GM12892 (cell line): Measurements from ENCODE around the gene SP110.

ENCODE experiments used
- DNase-seq: peaks from one replicate; pipeline ENCODE4 v3.0.0; 2011; ENCODE audit not compliant: insufficient read length
- FAIRE-seq: peaks from 2 replicates; lab custom pipeline; 2011; peaks lifted over from hg19 to GRCh38; lab: Jason Lieb, UNC
- POLR2A ChIP-seq: IDR thresholded peaks from 2 replicates; pipeline ENCODE4 v1.6.1; 2011; ENCODE audit warnings: low read depth, low read length, control low read depth
- POLR2AphosphoS5 ChIP-seq: IDR thresholded peaks from 2 replicates; pipeline ENCODE4 v1.6.1; 2011; ENCODE audit warnings: low read depth, low read length, control low read depth
- TAF1 ChIP-seq: IDR thresholded peaks from 2 replicates; pipeline ENCODE4 v1.6.1; 2011; ENCODE audit warnings: low read depth, mild to moderate bottlenecking, control low read depth, low read length, borderline replicate concordance

SP110 gene

GRCh38 chr2:230184727-230185578 is 34.8 kb downstream of the SP110 start:
- DNase-seq (no peak), FAIRE-seq (no peak)
- TF ChIP-seq POLR2AphosphoS5: no peak
- TF ChIP-seq TAF1: no peak
- no peak for TF ChIP-seq POLR2A

DNA sequence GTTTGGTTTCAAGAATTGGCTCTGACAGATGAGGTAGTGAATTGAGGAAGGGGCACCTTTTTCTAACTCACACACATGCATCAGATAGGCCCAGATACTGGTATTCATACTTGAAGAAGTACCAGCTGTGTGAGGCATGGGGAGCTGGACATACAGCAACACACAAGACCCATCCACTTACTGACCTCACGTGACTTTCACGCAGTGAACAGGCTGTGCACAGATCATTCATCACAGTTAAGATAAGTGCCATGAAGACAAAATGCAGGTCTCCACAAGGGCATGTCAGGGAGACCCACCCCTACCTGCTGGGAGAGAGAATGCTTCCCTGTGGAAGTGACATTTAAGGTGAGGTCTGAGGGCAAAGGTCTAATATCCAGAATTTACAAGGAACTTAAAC is 38.6 kb downstream of the SP110 start:
- FAIRE-seq (no peak), DNase-seq (no peak)
- TF ChIP-seq TAF1 (no peak), POLR2A (no peak)

DNA sequence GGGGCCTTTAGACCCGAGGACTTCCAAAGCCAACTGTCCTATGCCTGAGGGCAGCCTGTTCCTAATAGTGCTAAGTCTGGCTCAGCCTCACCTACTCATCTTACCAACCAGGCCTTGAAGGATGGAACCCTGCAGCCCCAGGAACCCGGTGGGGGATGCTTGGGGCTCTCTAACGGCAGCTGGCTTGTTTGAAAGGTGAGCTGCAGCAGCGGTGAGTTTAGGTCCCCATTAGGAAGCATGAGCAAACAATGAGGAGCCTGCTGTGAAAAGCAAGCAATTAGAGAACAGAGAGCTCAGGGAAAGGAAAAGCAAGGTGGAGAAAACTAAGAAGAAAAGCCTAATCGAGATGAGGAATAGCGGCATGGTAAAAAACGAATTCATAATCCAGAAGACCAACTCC is 39.9 kb downstream of the SP110 start:
- DNase-seq: no peak
- no peak for TF ChIP-seq POLR2AphosphoS5
- TF ChIP-seq TAF1: no peak
- TF ChIP-seq POLR2A: no peak
- FAIRE-seq: no peak

DNA sequence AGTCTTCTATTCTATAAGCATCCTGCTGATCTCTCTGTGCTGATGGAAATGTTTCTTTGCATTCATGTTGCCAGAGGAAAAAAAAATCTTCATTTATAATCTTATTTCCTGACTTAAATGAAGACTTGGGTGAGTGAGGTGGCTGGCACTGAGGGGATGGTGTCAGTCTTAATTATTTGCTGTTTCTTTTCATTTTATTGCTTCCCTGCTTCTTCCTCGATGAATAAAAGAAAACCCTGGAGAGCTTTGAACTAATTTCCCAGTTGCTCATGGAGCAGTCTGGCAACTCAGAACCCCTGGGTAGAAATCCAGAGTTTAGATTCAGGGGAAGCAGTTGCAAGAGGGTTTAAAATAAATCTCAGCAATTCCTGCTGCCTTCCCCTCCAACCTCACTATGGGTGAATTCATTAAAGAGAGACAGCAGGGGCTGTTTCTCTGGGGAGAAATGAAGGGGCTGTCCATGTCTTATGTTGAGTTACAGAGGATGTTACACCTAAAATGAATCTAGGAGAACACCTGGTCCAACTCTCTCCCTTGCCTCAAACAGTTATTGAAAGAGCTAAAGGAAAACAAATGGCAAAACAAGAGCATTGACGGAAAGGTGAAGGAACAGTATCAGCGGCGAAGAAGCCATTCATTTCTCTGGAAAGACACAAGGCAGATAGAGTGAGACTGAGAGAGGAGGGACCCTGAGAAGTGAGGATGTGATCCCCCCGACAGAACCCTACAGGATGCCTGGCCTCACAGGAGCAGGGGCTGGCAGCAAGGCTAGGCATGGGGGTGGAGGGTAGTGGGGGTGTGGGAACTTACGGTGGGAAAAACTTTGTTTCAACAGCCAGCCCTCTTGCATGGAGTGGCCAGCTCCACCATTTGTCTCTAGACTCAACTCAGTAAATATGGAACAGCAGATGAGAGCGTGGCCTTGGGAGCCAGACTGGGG is 41.0 kb downstream of the SP110 start:
- DNase-seq (no peak), FAIRE-seq (no peak)
- TF ChIP-seq TAF1 (no peak), POLR2A (no peak), POLR2AphosphoS5 (no peak)

DNA sequence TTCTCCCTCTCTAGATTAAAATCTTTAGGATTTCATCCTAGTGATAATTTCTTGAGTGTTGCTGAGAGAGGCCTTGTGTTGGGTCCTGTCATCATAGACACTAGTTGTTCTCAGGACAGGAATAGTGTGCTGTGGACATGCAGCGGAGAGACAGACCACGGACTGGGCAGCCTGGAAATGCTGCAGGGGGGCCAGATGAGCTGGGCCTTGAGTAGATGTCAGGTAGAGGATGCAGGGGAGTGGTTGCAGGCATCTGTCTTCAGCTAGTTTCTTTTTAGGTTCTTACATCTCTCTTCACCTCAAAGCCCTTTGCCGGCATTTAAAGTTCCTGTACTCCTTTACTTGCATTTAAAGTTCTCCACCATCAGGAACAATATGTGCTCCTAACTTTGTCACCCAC is 42.8 kb downstream of the SP110 start:
- TF ChIP-seq TAF1 (no peak), POLR2A (no peak), POLR2AphosphoS5 (no peak)
- FAIRE-seq (no peak), DNase-seq (no peak)

DNA sequence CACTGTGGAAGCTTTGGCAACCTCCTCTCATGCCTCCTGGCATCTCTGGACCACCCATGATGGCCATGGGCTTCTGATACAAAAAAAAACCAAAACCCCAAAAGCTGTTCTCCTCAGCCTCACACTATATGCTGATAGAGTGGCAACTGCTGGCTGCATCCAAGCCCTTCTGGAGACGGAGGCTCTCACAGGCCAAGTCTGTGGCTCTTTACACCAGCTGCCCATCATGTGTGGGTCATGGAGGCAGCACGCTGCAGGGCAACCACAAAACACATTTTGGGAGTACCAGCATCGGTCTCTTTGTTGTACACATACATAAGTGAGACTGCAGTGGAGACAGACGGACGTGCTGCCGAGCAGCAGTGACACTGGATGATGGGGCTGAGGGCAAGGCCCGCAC is 45.3 kb downstream of the SP110 start:
- TF ChIP-seq POLR2AphosphoS5: no peak
- no peak for TF ChIP-seq POLR2A
- no peak for TF ChIP-seq TAF1
- FAIRE-seq (no peak), DNase-seq (no peak)

GRCh38 chr2:230172852-230173251 is 46.9 kb downstream of the SP110 start:
- no peak for TF ChIP-seq POLR2A
- TF ChIP-seq TAF1: no peak
- no peak for TF ChIP-seq POLR2AphosphoS5
- DNase-seq (no peak), FAIRE-seq (no peak)

- DNase-seq: no peak
- TF ChIP-seq POLR2AphosphoS5 (no peak), POLR2A (no peak), TAF1 (no peak)
- FAIRE-seq: no peak
Measured at GRCh38 chr2:230172156-230172555, 47.6 kb downstream of the SP110 start.

GRCh38 chr2:230170532-230170931 is 49.3 kb downstream of the SP110 start:
- TF ChIP-seq TAF1 (no peak), POLR2AphosphoS5 (no peak), POLR2A (no peak)
- DNase-seq (no peak), FAIRE-seq (no peak)

- no peak for DNase-seq
- no peak for FAIRE-seq
- no peak for TF ChIP-seq TAF1
- TF ChIP-seq POLR2A: no peak
- no peak for TF ChIP-seq POLR2AphosphoS5
Measured at GRCh38 chr2:230166557-230167170, 53.1 kb downstream of the SP110 start.

DNA sequence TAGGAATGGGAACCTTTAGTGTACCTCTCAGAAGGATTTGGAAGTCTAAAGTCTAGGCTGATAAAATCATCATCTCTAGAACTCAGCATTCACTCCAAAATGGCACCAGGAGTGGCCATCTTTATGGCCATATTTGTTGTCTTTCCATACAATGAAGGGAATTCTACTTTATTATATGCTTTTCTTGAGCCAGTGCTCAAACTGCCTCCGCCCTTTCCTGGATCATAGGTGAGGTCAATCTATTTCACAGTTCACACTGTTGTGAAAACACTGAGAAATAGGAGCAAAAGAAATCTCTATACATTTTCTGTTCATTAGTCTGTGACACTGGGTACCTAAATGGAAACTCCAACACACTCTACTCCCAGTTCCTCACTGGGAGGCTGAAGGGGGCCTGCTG is 55.6 kb downstream of the SP110 start:
- no peak for DNase-seq
- FAIRE-seq: no peak
- TF ChIP-seq POLR2AphosphoS5: no peak
- TF ChIP-seq POLR2A: no peak
- no peak for TF ChIP-seq TAF1

- FAIRE-seq: no peak
- DNase-seq: no peak
Measured at GRCh38 chr2:230162981-230163380, 56.8 kb downstream of the SP110 start.

More at GRCh38 chr2:230162981-230163380, 56.8 kb downstream of the SP110 start:
- TF ChIP-seq TAF1: no peak
- TF ChIP-seq POLR2AphosphoS5: no peak
- no peak for TF ChIP-seq POLR2A
